ENCODE results near the gene ZBTB7C. TPM values are rescaled to one million over a fixed set of nuclear protein-coding genes. Genes with fewer than 3 reads are reported as not detected.

ZBTB7C gene
- total and polyA plus RNA-seq, 2 of the 8 experiments (the other 6 are each of a cell fraction or from before 2014, with no cell fraction given): 0.15 to 0.45 TPM

- no peak overlapping the region for H4K5ac ChIP-seq (ENCODE audit: insufficient read length, low read depth, low read length)
- 78% methylated on average over 1 of the region's 1 CpG; no CpG with 5 or more reads in 1 of the 2 experiments for WGBS, 2 experiments (ENCODE audit: extremely low coverage in 1 of 2, insufficient coverage in 1 of 2, insufficient read length in 1 of 2, insufficient replicate concordance in 2 of 2, low coverage in 1 of 2, low lambda C conversion rate in 2 of 2, missing lambda C conversion rate in 1 of 2)
- no peak overlapping the region for H2BK120ac ChIP-seq (replicated peaks; ENCODE audit: low read depth, low read length)
Observed at GRCh38 chr18:48250362-48250907, 158.7 kb downstream of the ZBTB7C start.

More at GRCh38 chr18:48250362-48250907, 158.7 kb downstream of the ZBTB7C start:
- no peaks in the 10 kb centered on the region for H3K23me2 ChIP-seq (ENCODE audit: low read depth, low read length)
- H3K79me1 ChIP-seq (ENCODE audit: low read depth, low read length): no peaks in the 10 kb centered on the region
- H3K18ac ChIP-seq (ENCODE audit: extremely low read depth, low read length): no peak overlapping the region
- H2BK5ac ChIP-seq (ENCODE audit: low read depth, low read length): no peak overlapping the region
- H3K9me3 ChIP-seq (ENCODE audit: insufficient read depth in 2 of 2, low read depth in 1 of 2, low read length in 1 of 2): no peaks in the 10 kb centered on the region
- H3K27ac ChIP-seq (ENCODE audit: low read depth, low read length): no peak overlapping the region
- no peaks in the 10 kb centered on the region for H3K4me1 ChIP-seq (replicated peaks in 1 of 4; ENCODE audit: control insufficient read depth in 3 of 4, insufficient read depth in 4 of 4, low read length in 3 of 4)
- H3K4ac ChIP-seq (replicated peaks; ENCODE audit: insufficient read length, low read depth, low read length): no peak overlapping the region
- H3K79me2 ChIP-seq (ENCODE audit: control insufficient read depth in 1 of 2, insufficient read depth in 2 of 2, low read length in 2 of 2): no peaks in the 10 kb centered on the region
- no peak overlapping the region for H2BK20ac ChIP-seq (ENCODE audit: low read length)
- no peak overlapping the region for H4K8ac ChIP-seq (ENCODE audit: extremely low read depth, insufficient read depth, low read length)
- H2BK12ac ChIP-seq (ENCODE audit: low read depth, low read length): no peak overlapping the region
- FAIRE-seq (no peak), DNase-seq (ENCODE audit: low read depth in 1 of 2, low spot score in 2 of 2) (no peak)
- no peak overlapping the region for H3K9ac ChIP-seq (replicated peaks in 1 of 4; ENCODE audit: extremely low read depth in 1 of 4, low read depth in 3 of 4, low read length in 3 of 4)
- CTCF ChIA-PET (ENCODE audit: partially characterized antibody): interaction anchor here (0.6 to 3.5 kb wide), 5 partner anchors 11 to 213 kb away, joined by 3 to 22 read pairs (median 3); no protein-coding TSS in a partner anchor
- no peak overlapping the region for H3K23ac ChIP-seq (ENCODE audit: insufficient read length)
- H3K4me2 ChIP-seq (ENCODE audit: insufficient read depth in 1 of 2, low read depth in 2 of 2, low read length in 2 of 2): no peak overlapping the region
- H3K36me3 ChIP-seq (ENCODE audit: control insufficient read depth in 2 of 4, insufficient read depth in 4 of 4, low read length in 3 of 4): no peaks in the 10 kb centered on the region
- H3K27me3 ChIP-seq (replicated peaks in 1 of 4; ENCODE audit: control insufficient read depth in 3 of 4, extremely low read depth in 1 of 4, insufficient read depth in 3 of 4, low read length in 3 of 4): no peaks in the 10 kb centered on the region
- H4K91ac ChIP-seq (replicated peaks; ENCODE audit: insufficient read length, low read length): no peak overlapping the region
- H2AFZ ChIP-seq (ENCODE audit: low read length): no peak overlapping the region
- H3K14ac ChIP-seq (ENCODE audit: insufficient read length): no peak overlapping the region
- no peak overlapping the region for H3K4me3 ChIP-seq (ENCODE audit: extremely low read depth in 1 of 4, insufficient read depth in 2 of 4, low read depth in 3 of 4, low read length in 4 of 4)
- H3K56ac ChIP-seq (replicated peaks; ENCODE audit: insufficient read length, low read depth, low read length): no peak overlapping the region
- POLR2A ChIA-PET (ENCODE audit: partially characterized antibody): no interaction called here
- no peak overlapping the region for H2BK15ac ChIP-seq (ENCODE audit: low read length)
- H2AK5ac ChIP-seq (ENCODE audit: low read depth, low read length): no peak overlapping the region
- H4K20me1 ChIP-seq (replicated peaks in 1 of 2; ENCODE audit: control insufficient read depth in 1 of 2, insufficient read depth in 2 of 2, low read length in 2 of 2): no peaks in the 10 kb centered on the region
